Loucy (cell line): ENCODE measurements around the gene NFATC1.

Experiments
- H2AFZ ChIP-seq: fragments of 200-600 bp; sonication (generic); 2 replicates; pipeline ENCODE4 v1.6.0; 2016; ENCODE audit warnings: antibody characterized with exemption, mild to moderate bottlenecking, low read length, moderate library complexity
- H3F3A ChIP-seq: fragments of 200-600 bp; 2 replicates; pipeline ENCODE4 v1.6.0; 2016; ENCODE audit warnings: antibody characterized with exemption, low read depth, mild to moderate bottlenecking
- H3K27me3 ChIP-seq: fragments of 200-600 bp; sonication (generic); 2 replicates; pipeline ENCODE4 v1.6.1; 2014; ENCODE audit warnings: low read length, mild to moderate bottlenecking; ENCODE audit not compliant: insufficient read depth, poor library complexity, severe bottlenecking
- H3K36me3 ChIP-seq: fragments of 200-600 bp; sonication (generic); 2 replicates; pipeline ENCODE4 v1.6.1; 2016; ENCODE audit warnings: low read length; ENCODE audit not compliant: insufficient read depth
- H3K4me1 ChIP-seq: fragments of 200-600 bp; sonication (generic); 2 replicates; pipeline ENCODE4 v1.5.1; 2014; ENCODE audit warnings: low read length, mild to moderate bottlenecking; ENCODE audit not compliant: insufficient read depth, poor library complexity, severe bottlenecking
- H3K4me2 ChIP-seq: fragments of 200-600 bp; sonication (generic); 2 replicates; pipeline ENCODE4 v1.6.0; 2014; ENCODE audit warnings: antibody characterized with exemption, low read length, low read depth, mild to moderate bottlenecking; ENCODE audit not compliant: poor library complexity, severe bottlenecking
- H3K4me3 ChIP-seq: fragments of 200-600 bp; sonication (generic); 2 replicates; pipeline ENCODE4 v1.5.1; 2014; ENCODE audit warnings: low read length, mild to moderate bottlenecking, mixed read lengths; ENCODE audit not compliant: poor library complexity, severe bottlenecking
- H3K79me2 ChIP-seq: fragments of 200-600 bp; sonication (generic); 2 replicates; pipeline ENCODE4 v1.6.1; 2014; ENCODE audit warnings: low read length; ENCODE audit not compliant: insufficient read depth
- H3K9ac ChIP-seq: fragments of 200-600 bp; sonication (generic); 2 replicates; pipeline ENCODE4 v1.6.0; 2014; ENCODE audit warnings: mild to moderate bottlenecking, low read depth, low read length, moderate library complexity; ENCODE audit not compliant: poor library complexity, severe bottlenecking
- H3K9me2 ChIP-seq: fragments of 200-600 bp; sonication (generic); replicated peaks from 2 replicates; pipeline ENCODE4 v1.6.1; 2016; ENCODE audit warnings: low read depth, low read length, mixed read lengths
- H3K9me3 ChIP-seq: fragments of 200-600 bp; sonication (generic); 2 replicates; pipeline ENCODE4 v1.6.1; 2014; ENCODE audit warnings: mild to moderate bottlenecking, antibody characterized with exemption, low read length, low read depth; ENCODE audit not compliant: insufficient read depth
- H4K20me1 ChIP-seq: fragments of 200-600 bp; sonication (generic); 2 replicates; pipeline ENCODE4 v1.6.0; 2014; ENCODE audit warnings: antibody characterized with exemption, low read length, mild to moderate bottlenecking; ENCODE audit not compliant: insufficient read depth, poor library complexity, severe bottlenecking
- EZH2phosphoT487 ChIP-seq: fragments of 200-600 bp; IDR thresholded peaks from 2 replicates; pipeline ENCODE4 v1.6.1; 2018; ENCODE audit warnings: antibody characterized with exemption, mild to moderate bottlenecking, moderate library complexity, borderline replicate concordance
- TF ChIP-seq, protein P1 (sequence below): fragments of 200-600 bp; sonication (generic); conservative IDR thresholded peaks from 2 replicates; pipeline ENCODE4 v1.5.1; 2014; ENCODE audit warnings: mild to moderate bottlenecking, antibody characterized with exemption, low read length

The NFATC1 gene

DNA sequence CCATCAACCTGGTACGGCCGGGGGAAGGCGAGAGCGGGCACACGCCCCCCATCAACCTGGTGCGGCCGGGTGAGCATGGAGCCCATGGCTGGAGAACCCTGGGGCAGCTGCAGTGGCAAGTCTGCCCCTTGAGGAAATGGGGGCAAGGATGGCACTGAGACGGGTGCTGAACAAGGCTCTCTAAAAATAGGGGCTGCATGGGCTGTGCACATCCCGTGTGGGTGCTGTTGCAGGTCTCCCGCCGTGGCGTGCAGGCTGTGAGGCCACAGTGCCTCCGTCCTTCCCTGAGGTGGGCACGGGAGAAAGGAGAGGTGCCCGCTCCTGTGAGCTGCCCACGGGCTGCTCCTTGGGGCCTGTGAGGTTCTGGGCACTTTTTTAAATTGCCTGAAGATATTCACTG is 99.2 kb downstream of the NFATC1 start:
- Histone ChIP-seq H3K4me3 (no peak overlapping the region), H3K79me2 (no peaks in the 10 kb centered on the region), H3F3A (no peaks in the 10 kb centered on the region), H3K9ac (no peak overlapping the region), H3K27me3 (no peaks in the 10 kb centered on the region), H2AFZ (no peak overlapping the region), H4K20me1 (no peaks in the 10 kb centered on the region), H3K36me3 (no peaks in the 10 kb centered on the region), H3K4me1 (peaks cover 8% of the 10 kb centered on the region), H3K9me3 (peaks cover 14% of the 10 kb centered on the region), H3K4me2 (no peak overlapping the region), H3K9me2 (no peaks in the 10 kb centered on the region)
- TF ChIP-seq EZH2phosphoT487: no peak
- TF ChIP-seq, protein P1, sequence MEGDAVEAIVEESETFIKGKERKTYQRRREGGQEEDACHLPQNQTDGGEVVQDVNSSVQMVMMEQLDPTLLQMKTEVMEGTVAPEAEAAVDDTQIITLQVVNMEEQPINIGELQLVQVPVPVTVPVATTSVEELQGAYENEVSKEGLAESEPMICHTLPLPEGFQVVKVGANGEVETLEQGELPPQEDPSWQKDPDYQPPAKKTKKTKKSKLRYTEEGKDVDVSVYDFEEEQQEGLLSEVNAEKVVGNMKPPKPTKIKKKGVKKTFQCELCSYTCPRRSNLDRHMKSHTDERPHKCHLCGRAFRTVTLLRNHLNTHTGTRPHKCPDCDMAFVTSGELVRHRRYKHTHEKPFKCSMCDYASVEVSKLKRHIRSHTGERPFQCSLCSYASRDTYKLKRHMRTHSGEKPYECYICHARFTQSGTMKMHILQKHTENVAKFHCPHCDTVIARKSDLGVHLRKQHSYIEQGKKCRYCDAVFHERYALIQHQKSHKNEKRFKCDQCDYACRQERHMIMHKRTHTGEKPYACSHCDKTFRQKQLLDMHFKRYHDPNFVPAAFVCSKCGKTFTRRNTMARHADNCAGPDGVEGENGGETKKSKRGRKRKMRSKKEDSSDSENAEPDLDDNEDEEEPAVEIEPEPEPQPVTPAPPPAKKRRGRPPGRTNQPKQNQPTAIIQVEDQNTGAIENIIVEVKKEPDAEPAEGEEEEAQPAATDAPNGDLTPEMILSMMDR: no peak

DNA sequence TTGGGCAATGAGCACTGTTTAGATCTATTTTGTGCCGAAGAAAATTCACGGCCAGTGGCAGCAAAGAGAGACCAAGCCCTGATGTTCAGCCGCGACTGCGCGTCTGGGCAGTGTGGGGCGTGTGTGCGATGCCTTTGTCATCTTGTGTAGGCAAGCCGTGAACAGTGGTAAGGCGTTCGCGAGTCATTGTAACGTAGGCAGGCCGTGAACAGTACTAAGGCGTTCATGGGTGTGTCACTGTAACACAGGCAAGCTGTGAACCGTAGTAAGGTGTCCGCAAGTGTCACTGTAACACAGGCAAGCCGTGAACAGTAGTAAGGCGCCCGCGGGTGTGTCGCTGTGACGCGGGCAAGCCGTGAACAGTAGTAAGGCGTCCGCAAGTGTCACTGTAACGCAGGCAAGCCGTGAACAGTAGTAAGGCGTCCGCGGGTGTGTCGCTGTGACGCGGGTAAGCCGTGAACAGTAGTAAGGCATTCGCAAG is 99.9 kb downstream of the NFATC1 start:
- no peak overlapping the region for H3K4me2 ChIP-seq
- H3K27me3 ChIP-seq: no peaks in the 10 kb centered on the region
- H3K36me3 ChIP-seq: no peaks in the 10 kb centered on the region

DNA sequence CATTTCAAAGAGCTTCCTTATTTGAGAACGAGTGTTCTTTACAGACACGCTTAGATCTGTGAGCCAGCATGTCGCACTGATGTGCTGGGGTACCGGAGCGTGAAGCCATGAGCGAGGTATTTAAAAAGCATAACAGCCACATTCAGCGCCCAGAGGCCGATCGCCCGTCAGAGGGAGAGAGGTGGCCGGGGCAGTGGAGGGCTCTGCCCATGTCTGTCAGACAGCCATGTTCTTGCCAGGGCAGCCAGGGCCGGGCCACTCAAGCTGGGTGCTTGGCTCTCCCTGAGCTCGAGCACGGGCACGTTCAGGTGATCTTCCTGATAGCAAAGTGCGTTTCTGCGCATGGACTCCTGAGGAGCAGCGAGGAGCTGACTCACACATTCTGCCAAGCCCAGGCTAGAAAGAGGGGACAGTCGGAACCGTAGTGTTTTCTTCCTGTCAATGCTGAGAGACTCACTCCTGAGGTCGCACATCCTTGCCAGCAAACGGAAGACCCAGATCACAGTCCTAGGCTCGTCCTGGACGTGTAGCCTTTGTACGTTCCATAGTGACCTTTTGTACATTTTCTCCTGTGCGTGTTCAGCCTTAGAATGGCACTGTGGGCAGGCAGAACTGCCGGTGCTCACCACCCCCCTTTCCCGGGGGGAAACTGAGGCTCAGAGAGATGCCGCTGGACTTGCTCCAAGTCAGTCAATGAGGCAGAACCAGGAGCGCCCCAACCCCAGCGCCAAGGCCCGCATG is 100.7 kb downstream of the NFATC1 start:
- Histone ChIP-seq H3K9me3 (peaks cover 14% of the 10 kb centered on the region), H3K27me3 (no peaks in the 10 kb centered on the region), H3K9ac (no peak overlapping the region), H3K4me2 (no peak overlapping the region), H3K4me1 (peaks cover 8% of the 10 kb centered on the region), H3F3A (no peaks in the 10 kb centered on the region), H4K20me1 (no peaks in the 10 kb centered on the region), H3K4me3 (no peak overlapping the region), H3K79me2 (no peaks in the 10 kb centered on the region), H3K9me2 (no peaks in the 10 kb centered on the region), H3K36me3 (no peaks in the 10 kb centered on the region), H2AFZ (no peak overlapping the region)
- TF ChIP-seq, protein P1: no peak
- no peak for TF ChIP-seq EZH2phosphoT487

More for the DNA sequence above, 99.9 kb downstream of the NFATC1 start:
- Histone ChIP-seq H4K20me1 (no peaks in the 10 kb centered on the region), H3K9me3 (peaks cover 14% of the 10 kb centered on the region), H3K9me2 (no peaks in the 10 kb centered on the region), H2AFZ (no peak overlapping the region), H3K4me1 (peaks cover 8% of the 10 kb centered on the region), H3K4me3 (no peak overlapping the region), H3F3A (no peaks in the 10 kb centered on the region), H3K79me2 (no peaks in the 10 kb centered on the region), H3K9ac (no peak overlapping the region)
- TF ChIP-seq EZH2phosphoT487: no peak
- TF ChIP-seq, protein P1: no peak
